ENCODE measurements around the gene KCNK16. TPM values are rescaled to one million over a fixed set of nuclear protein-coding genes. Genes with fewer than 3 reads are reported as not detected.

Gene KCNK16
- total and polyA plus RNA-seq, 2 experiments from 2014 or later = not detected

- no peaks in the 10 kb centered on the region for H3K79me2 ChIP-seq (ENCODE audit: insufficient read depth)
- H3F3A ChIP-seq (ENCODE audit: insufficient read depth) = no peaks in the 10 kb centered on the region
- no peaks in the 10 kb centered on the region for H3K9me3 ChIP-seq (ENCODE audit: low read depth)
- H3K9me2 ChIP-seq (ENCODE audit: insufficient read depth) = no peaks in the 10 kb centered on the region
- peak; percentile 64 for DNase-seq
- WGBS, 2 experiments (ENCODE audit: low coverage in 1 of 2, low lambda C conversion rate in 2 of 2, missing lambda C conversion rate in 2 of 2) = 23 to 24% methylated on average over 8 of the region's 8 CpGs
- no peak overlapping the region for H3K9ac ChIP-seq
- H3K4me3 ChIP-seq = no peak overlapping the region
- H3K4me1 ChIP-seq (ENCODE audit: insufficient read depth) = no peaks in the 10 kb centered on the region
- in situ Hi-C loops (cut with MboI) = no loop called here
- H3K27me3 ChIP-seq (replicated peaks; ENCODE audit: insufficient read depth) = peaks cover 7% of the 10 kb centered on the region; the same call in 1 of the 2 replicates
- H3K27ac ChIP-seq = no peak overlapping the region
- TF ChIP-seq EZH2 (IDR thresholded peaks at IDR 0.05; ENCODE audit: insufficient read depth, poor library complexity, severe bottlenecking) = no peak
- no peak for TF ChIP-seq EZH2phosphoT487 (IDR thresholded peaks at IDR 0.05; ENCODE audit: insufficient read depth, low read depth)
- no peaks in the 10 kb centered on the region for H4K20me1 ChIP-seq (ENCODE audit: insufficient read depth)
- H3K36me3 ChIP-seq (ENCODE audit: low read depth) = no peaks in the 10 kb centered on the region
- no peak overlapping the region for H2AFZ ChIP-seq
- H3K4me2 ChIP-seq (ENCODE audit: unreplicated experiment) = no peak overlapping the region
Observed at GRCh38 chr6:39280247-39280731, 42.2 kb downstream of the KCNK16 start.

GRCh38 chr6:39279539-39279938 lies 43.0 kb downstream of the KCNK16 start:
- in situ Hi-C loops (cut with MboI) = no loop called here
- DNase-seq = no peak
- no peak for TF ChIP-seq EZH2phosphoT487 (IDR thresholded peaks at IDR 0.05; ENCODE audit: insufficient read depth, low read depth)
- no peak for TF ChIP-seq EZH2 (IDR thresholded peaks at IDR 0.05; ENCODE audit: insufficient read depth, poor library complexity, severe bottlenecking)

GRCh38 chr6:39276379-39276995 lies 46.0 kb downstream of the KCNK16 start:
- no peaks in the 10 kb centered on the region for H3K9me2 ChIP-seq (ENCODE audit: insufficient read depth)
- H3K4me3 ChIP-seq = no peak overlapping the region
- no peak overlapping the region for H2AFZ ChIP-seq
- no peaks in the 10 kb centered on the region for H4K20me1 ChIP-seq (ENCODE audit: insufficient read depth)
- H3K79me2 ChIP-seq (ENCODE audit: insufficient read depth) = no peaks in the 10 kb centered on the region
- no peak for DNase-seq
- no peak overlapping the region for H3K9ac ChIP-seq
- H3K27ac ChIP-seq = no peak overlapping the region
- H3K9me3 ChIP-seq (ENCODE audit: low read depth) = no peaks in the 10 kb centered on the region
- no peaks in the 10 kb centered on the region for H3K36me3 ChIP-seq (ENCODE audit: low read depth)
- H3K4me1 ChIP-seq (ENCODE audit: insufficient read depth) = no peaks in the 10 kb centered on the region
- in situ Hi-C loops (cut with MboI) = no loop called here
- 42 to 57% methylated on average over 3 of the region's 3 CpGs for WGBS, 2 experiments (ENCODE audit: low coverage in 1 of 2, low lambda C conversion rate in 2 of 2, missing lambda C conversion rate in 2 of 2)
- H3K4me2 ChIP-seq (ENCODE audit: unreplicated experiment) = no peak overlapping the region
- TF ChIP-seq EZH2phosphoT487 (IDR thresholded peaks at IDR 0.05; ENCODE audit: insufficient read depth, low read depth) (no peak), EZH2 (IDR thresholded peaks at IDR 0.05; ENCODE audit: insufficient read depth, poor library complexity, severe bottlenecking) (no peak)
- 0 out of 2 replicates have a peak, but pooled peaks cover 6% of the 10 kb centered on the region for H3K27me3 ChIP-seq (replicated peaks; ENCODE audit: insufficient read depth)
- no peaks in the 10 kb centered on the region for H3F3A ChIP-seq (ENCODE audit: insufficient read depth)

More at GRCh38 chr6:39279539-39279938, 43.0 kb downstream of the KCNK16 start:
- Histone ChIP-seq H2AFZ (no peak overlapping the region), H3K27ac (no peak overlapping the region), H3K79me2 (ENCODE audit: insufficient read depth) (no peaks in the 10 kb centered on the region), H3F3A (ENCODE audit: insufficient read depth) (no peaks in the 10 kb centered on the region), H3K9me3 (ENCODE audit: low read depth) (no peaks in the 10 kb centered on the region), H3K4me1 (ENCODE audit: insufficient read depth) (no peaks in the 10 kb centered on the region), H3K4me3 (no peak overlapping the region), H3K9ac (no peak overlapping the region), H3K9me2 (ENCODE audit: insufficient read depth) (no peaks in the 10 kb centered on the region), H3K36me3 (ENCODE audit: low read depth) (no peaks in the 10 kb centered on the region), H4K20me1 (ENCODE audit: insufficient read depth) (no peaks in the 10 kb centered on the region), H3K4me2 (ENCODE audit: unreplicated experiment) (no peak overlapping the region), H3K27me3 (replicated peaks; ENCODE audit: insufficient read depth) (peaks cover 7% of the 10 kb centered on the region; the same call in 1 of the 2 replicates)
- WGBS, 2 experiments (ENCODE audit: low coverage in 1 of 2, low lambda C conversion rate in 2 of 2, missing lambda C conversion rate in 2 of 2) = 56 to 82% methylated on average over 6 of the region's 6 CpGs

- Histone ChIP-seq H3K4me2 (ENCODE audit: unreplicated experiment) (no peak overlapping the region), H3K4me1 (ENCODE audit: insufficient read depth) (no peaks in the 10 kb centered on the region), H3K79me2 (ENCODE audit: insufficient read depth) (no peaks in the 10 kb centered on the region), H3F3A (ENCODE audit: insufficient read depth) (no peaks in the 10 kb centered on the region), H3K27ac (no peak overlapping the region), H3K9me3 (ENCODE audit: low read depth) (no peaks in the 10 kb centered on the region), H3K9ac (no peak overlapping the region), H3K36me3 (ENCODE audit: low read depth) (no peaks in the 10 kb centered on the region), H3K4me3 (no peak overlapping the region), H4K20me1 (ENCODE audit: insufficient read depth) (no peaks in the 10 kb centered on the region), H3K9me2 (ENCODE audit: insufficient read depth) (no peaks in the 10 kb centered on the region), H2AFZ (no peak overlapping the region), H3K27me3 (replicated peaks; ENCODE audit: insufficient read depth) (0 out of 2 replicates have a peak, but pooled peaks cover 6% of the 10 kb centered on the region)
- in situ Hi-C loops (cut with MboI) = no loop called here
- DNase-seq = no peak
- TF ChIP-seq EZH2 (IDR thresholded peaks at IDR 0.05; ENCODE audit: insufficient read depth, poor library complexity, severe bottlenecking) = no peak
- TF ChIP-seq EZH2phosphoT487 (IDR thresholded peaks at IDR 0.05; ENCODE audit: insufficient read depth, low read depth) = no peak
- 41 to 44% methylated on average over 3 of the region's 3 CpGs for WGBS, 2 experiments (ENCODE audit: low coverage in 1 of 2, low lambda C conversion rate in 2 of 2, missing lambda C conversion rate in 2 of 2)
Observed at GRCh38 chr6:39274903-39275302, 47.6 kb downstream of the KCNK16 start.

Measured in GM23248 (cell line).